K562 (cell line): ENCODE data around the gene NOP14. TPM values are rescaled to one million over a fixed set of nuclear protein-coding genes. Genes with fewer than 3 reads are reported as not detected.

Source experiments
- ATAC-seq: fragments of 200-7000 bp; cut with Tn5 transposase; 3 replicates; pipeline ENCODE4 v1.9.1; 2020; ENCODE audit warnings: moderate library complexity
- BruUV-seq: library from RNA; stranded (reverse); fragments of 400-500 nt; replicated peaks from 2 replicates; lab custom pipeline; 2021; lab: Mats Ljungman, UMichigan
- CTCF ChIA-PET: fragments of 300-600 bp; formaldehyde crosslinking; extraction: SDS; loops from one replicate; lab custom pipeline; 2021; ENCODE audit warnings: low intra/inter-chr PET ratio; lab: Yijun Ruan, JAX
- POLR2A ChIA-PET: fragments of 300-600, 350-650 bp; sonication (Branson Sonifier 250); formaldehyde crosslinking; extraction: SDS; loops from one replicate; lab custom pipeline; 2021; ENCODE audit warnings: antibody characterized with exemption, inconsistent platforms; lab: Yijun Ruan, JAX
- DNase-seq, 4 experiments: peaks; one replicate each; pipeline versions ENCODE4 v3.0.0 to v3.0.0-alpha.2; 2011 to 2018; ENCODE audit warnings: low spot score in 3 of 4, mixed read lengths in 3 of 4; ENCODE audit errors: extremely low read depth in 1 of 4
- FAIRE-seq: peaks from 2 replicates; lab custom pipeline; 2011; peaks lifted over from hg19 to GRCh38; lab: Jason Lieb, UNC
- H2AFZ ChIP-seq: 2 replicates; pipeline ENCODE4 v1.6.0; 2011; ENCODE audit warnings: low read depth, low read length, control low read depth, inconsistent platforms
- H3K27ac ChIP-seq: fragments of 200-600 bp; 3 replicates; pipeline ENCODE4 v1.8.0; 2011; ENCODE audit warnings: low read depth, mild to moderate bottlenecking, control low read depth, inconsistent platforms, low read length, moderate library complexity, mixed read lengths; ENCODE audit errors: extremely low read depth
- H3K27me3 ChIP-seq, 2 experiments: fragments of 300-600 bp in 1 of 2; 2 replicates in 1 of 2; 3 replicates in 1 of 2; pipeline versions ENCODE4 v1.6.0 to v1.8.0; 2011; ENCODE audit warnings: inconsistent platforms in 2 of 2, low read length in 2 of 2, mild to moderate bottlenecking in 1 of 2, mixed read lengths in 1 of 2, moderate library complexity in 1 of 2; ENCODE audit not compliant: control insufficient read depth in 2 of 2, insufficient read depth in 2 of 2
- H3K36me3 ChIP-seq: fragments of 300-600 bp; 3 replicates; pipeline ENCODE4 v1.8.0; 2011; ENCODE audit warnings: mild to moderate bottlenecking, low read length, inconsistent platforms; ENCODE audit not compliant: control insufficient read depth, insufficient read depth
- H3K4me1 ChIP-seq, 2 experiments: fragments of 200-600 bp in 1 of 2; replicated peaks in 1 of 2; 2 replicates in 1 of 2; 3 replicates in 1 of 2; pipeline versions ENCODE4 v1.5.1 to v1.8.0; 2011; ENCODE audit warnings: inconsistent platforms in 2 of 2, low read length in 2 of 2, mild to moderate bottlenecking in 1 of 2, mixed read lengths in 1 of 2, moderate library complexity in 1 of 2; ENCODE audit not compliant: control insufficient read depth in 2 of 2, insufficient read depth in 2 of 2
- H3K4me2 ChIP-seq: 2 replicates; pipeline ENCODE4 v1.6.1; 2011; ENCODE audit warnings: low read length, control low read depth, inconsistent platforms, mixed read lengths; ENCODE audit not compliant: insufficient read depth
- H3K4me3 ChIP-seq: fragments of 200-600 bp; sonication (generic), shearing (Covaris generic); 2 replicates; pipeline ENCODE4 v1.5.1; 2016; ENCODE audit warnings: control low read depth, inconsistent platforms
- H3K79me2 ChIP-seq: fragments of 200-600 bp; 3 replicates; pipeline ENCODE4 v1.8.0; 2011; ENCODE audit warnings: low read length, inconsistent platforms; ENCODE audit not compliant: control insufficient read depth, insufficient read depth
- H3K9ac ChIP-seq, 2 experiments: 2 replicates each; pipeline versions ENCODE4 v1.6.0 to v1.6.1; 2011; ENCODE audit warnings: low read depth in 2 of 2, low read length in 2 of 2, control low read depth in 1 of 2, inconsistent platforms in 1 of 2, mild to moderate bottlenecking in 1 of 2, mixed read lengths in 1 of 2; ENCODE audit not compliant: insufficient read depth in 1 of 2
- H3K9me1 ChIP-seq: one replicate; pipeline ENCODE4 v1.6.0; 2011; ENCODE audit warnings: inconsistent platforms, mild to moderate bottlenecking, low read length, moderate library complexity; ENCODE audit not compliant: control insufficient read depth, insufficient read depth
- H3K9me3 ChIP-seq: replicated peaks from 2 replicates; pipeline ENCODE4 v1.5.1; 2011; ENCODE audit warnings: low read depth, low read length, inconsistent platforms; ENCODE audit not compliant: control insufficient read depth, insufficient read depth
- H4K20me1 ChIP-seq: replicated peaks from 2 replicates; pipeline ENCODE4 v1.6.1; 2011; ENCODE audit warnings: low read length, inconsistent platforms, mixed read lengths; ENCODE audit not compliant: control insufficient read depth, insufficient read depth
- C11orf30 ChIP-seq: fragments of 450-650 bp; IDR thresholded peaks from 2 replicates; pipeline ENCODE4 v1.6.1; 2016; ENCODE audit warnings: low read depth, mild to moderate bottlenecking
- EP300 ChIP-seq: IDR thresholded peaks from 2 replicates; pipeline ENCODE4 v1.6.1; 2012; ENCODE audit warnings: low read length, improper control_type of control experiment
- HLTF ChIP-seq: fragments of 450-650 bp; IDR thresholded peaks from 2 replicates; pipeline ENCODE4 v1.6.1; 2016
- NFIC ChIP-seq: fragments of 450-650 bp; IDR thresholded peaks from 2 replicates; pipeline ENCODE4 v1.6.1; 2017; ENCODE audit warnings: mild to moderate bottlenecking, inconsistent platforms
- SOX6 ChIP-seq: fragments of 450-650 bp; IDR thresholded peaks from 2 replicates; pipeline ENCODE4 v1.6.1; 2014; ENCODE audit warnings: mild to moderate bottlenecking
- SRSF9 ChIP-seq: fragments of 200-400 bp; formaldehyde crosslinking; IDR thresholded peaks from 2 replicates; pipeline ENCODE4 v1.6.1; 2017; ENCODE audit warnings: low read depth, low read length, borderline replicate concordance
- TAF15 ChIP-seq: fragments of 200-400 bp; formaldehyde crosslinking; IDR thresholded peaks from 2 replicates; pipeline ENCODE4 v1.6.1; 2017; ENCODE audit warnings: mild to moderate bottlenecking, low read depth, low read length, moderate library complexity
- ZNF143 ChIP-seq: sonication (generic); formaldehyde crosslinking; IDR thresholded peaks from 2 replicates; pipeline ENCODE4 v1.9.0; 2022; ENCODE audit warnings: mild to moderate bottlenecking, missing genetic modification reagents
- WGBS: fragments of 100-300 bp; shearing (Covaris generic); methylation state at CpG from one replicate; pipeline ENCODE4 v1.1.6; 2016; ENCODE audit warnings: low coverage, mixed read lengths; ENCODE audit not compliant: insufficient coverage; ENCODE audit errors: missing lambda C conversion rate; 5-methylcytosine and 5-hydroxymethylcytosine counted together
- in situ Hi-C: fragments of 300-500 bp; cut with MboI; formaldehyde crosslinking; loops from 4 replicates; pipeline ENCODE4 v1.15.0; 2018; ENCODE audit warnings: inconsistent platforms, mixed read lengths
- intact Hi-C: fragments of 100-400 bp; cut with micrococcal nuclease; formaldehyde crosslinking; loops from 2 replicates; pipeline ENCODE4 v1.14.2; 2022
- polyA plus RNA-seq, 8 experiments: library from polyadenylated mRNA; depleted of rRNA in 4 of 8; stranded (reverse) in 5 of 8; unstranded in 3 of 8; fragments of >200 nt; fragmentation: Nextera tagmentation in 2 of 8; fragmentation: Illumina TruSeq in 1 of 8; extraction: Ambion mirVana in 2 of 8; extraction: Trizol in 1 of 8; gene quantifications; 2 replicates each; pipeline versions ENCODE4 v1.2.1 to v1.2.3, GENCODE V29; 2011 to 2014; ENCODE audit warnings: inconsistent platforms in 1 of 8, missing spikeins in 1 of 8
- total RNA-seq, 7 experiments: library from RNA; depleted of rRNA in 6 of 7; stranded (reverse); fragments of >200 nt in 6 of 7; fragmentation: Illumina TruSeq in 2 of 7; extraction: Trizol in 2 of 7; gene quantifications; 2 replicates each; pipeline versions ENCODE4 v1.2.1 to v1.2.3, GENCODE V29; 2011 to 2021; ENCODE audit warnings: low replicate concordance in 1 of 7
- TF ChIP-seq, protein P1 (sequence below): fragments of 250-450 bp; sonication (Bioruptor Pico); IDR thresholded peaks from 2 replicates; pipeline ENCODE4 v1.5.0; 2021
- TF ChIP-seq, protein P2 (sequence below): IDR thresholded peaks from 3 replicates; pipeline ENCODE4 v1.6.1; 2011; ENCODE audit warnings: borderline replicate concordance, mild to moderate bottlenecking; ENCODE audit not compliant: insufficient read length, insufficient read depth
- TF ChIP-seq, protein P3 (sequence below): sonication (generic); formaldehyde crosslinking; IDR thresholded peaks from 2 replicates; pipeline ENCODE4 v1.8.0; 2022; ENCODE audit warnings: mild to moderate bottlenecking, missing genetic modification reagents, borderline replicate concordance

The NOP14 gene
- total and polyA plus RNA-seq, 9 of the 15 experiments (the other 6 are each of a cell fraction or from before 2014, with no cell fraction given): 12.7 to 76.0 (median 50.9) TPM

DNA sequence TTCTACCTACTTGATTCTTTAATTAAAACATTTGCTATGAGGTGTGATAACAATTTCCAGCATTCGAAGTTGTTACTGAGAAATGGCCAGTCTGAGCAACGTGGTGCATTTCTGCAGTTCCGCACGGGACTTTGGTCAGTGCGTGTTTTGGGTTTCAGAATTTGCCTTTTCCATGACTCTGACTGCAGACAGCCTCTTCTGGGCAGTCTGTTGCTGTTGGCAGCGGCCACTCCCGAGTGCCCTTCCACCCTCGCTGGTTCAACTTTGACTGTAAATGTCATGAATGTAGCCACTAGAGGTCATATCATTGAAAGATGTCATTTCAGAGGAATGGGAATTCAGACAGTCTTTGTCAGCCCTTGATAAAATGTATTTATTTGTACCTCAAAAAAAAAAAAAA is 53.6 kb downstream of the NOP14 start:
- Histone ChIP-seq H3K9me3 (no peaks in the 10 kb centered on the region), H3K27me3 (no peaks in the 10 kb centered on the region), H2AFZ (no peak overlapping the region), H3K79me2 (no peaks in the 10 kb centered on the region), H3K9ac (no peak overlapping the region), H3K4me2 (no peak overlapping the region), H3K36me3 (peaks cover 78% of the 10 kb centered on the region; the same call in 2 of the 3 replicates), H3K4me3 (no peak overlapping the region), H4K20me1 (0 out of 2 replicates have a peak, but pooled peaks cover 7% of the 10 kb centered on the region), H3K27ac (no peak overlapping the region), H3K4me1 (peaks cover 0 to 3% of the 10 kb centered on the region in 2 experiments; a peak in 1 of 5 replicates), H3K9me1 (no peaks in the 10 kb centered on the region)
- FAIRE-seq (no peak), DNase-seq (no peak), ATAC-seq (no peak)
- WGBS: 82% methylated on average over 8 of the region's 8 CpGs
- ChIA-PET CTCF (no interaction called here), POLR2A (no interaction called here)
- in situ Hi-C loops: no loop called here
- no TSS peak for BruUV-seq
- intact Hi-C loops: no loop called here
- TF ChIP-seq ZNF143 (CRISPR knock-in tag) (no peak), EP300 (no peak), SRSF9 (no peak), SOX6 (no peak), C11orf30 (no peak), NFIC (no peak), HLTF (no peak), TAF15 (no peak)
- TF ChIP-seq, protein P1, sequence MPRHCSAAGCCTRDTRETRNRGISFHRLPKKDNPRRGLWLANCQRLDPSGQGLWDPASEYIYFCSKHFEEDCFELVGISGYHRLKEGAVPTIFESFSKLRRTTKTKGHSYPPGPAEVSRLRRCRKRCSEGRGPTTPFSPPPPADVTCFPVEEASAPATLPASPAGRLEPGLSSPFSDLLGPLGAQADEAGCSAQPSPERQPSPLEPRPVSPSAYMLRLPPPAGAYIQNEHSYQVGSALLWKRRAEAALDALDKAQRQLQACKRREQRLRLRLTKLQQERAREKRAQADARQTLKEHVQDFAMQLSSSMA (CRISPR knock-in tag): no peak
- TF ChIP-seq, protein P2, sequence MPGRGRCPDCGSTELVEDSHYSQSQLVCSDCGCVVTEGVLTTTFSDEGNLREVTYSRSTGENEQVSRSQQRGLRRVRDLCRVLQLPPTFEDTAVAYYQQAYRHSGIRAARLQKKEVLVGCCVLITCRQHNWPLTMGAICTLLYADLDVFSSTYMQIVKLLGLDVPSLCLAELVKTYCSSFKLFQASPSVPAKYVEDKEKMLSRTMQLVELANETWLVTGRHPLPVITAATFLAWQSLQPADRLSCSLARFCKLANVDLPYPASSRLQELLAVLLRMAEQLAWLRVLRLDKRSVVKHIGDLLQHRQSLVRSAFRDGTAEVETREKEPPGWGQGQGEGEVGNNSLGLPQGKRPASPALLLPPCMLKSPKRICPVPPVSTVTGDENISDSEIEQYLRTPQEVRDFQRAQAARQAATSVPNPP: no peak
- TF ChIP-seq, protein P3, sequence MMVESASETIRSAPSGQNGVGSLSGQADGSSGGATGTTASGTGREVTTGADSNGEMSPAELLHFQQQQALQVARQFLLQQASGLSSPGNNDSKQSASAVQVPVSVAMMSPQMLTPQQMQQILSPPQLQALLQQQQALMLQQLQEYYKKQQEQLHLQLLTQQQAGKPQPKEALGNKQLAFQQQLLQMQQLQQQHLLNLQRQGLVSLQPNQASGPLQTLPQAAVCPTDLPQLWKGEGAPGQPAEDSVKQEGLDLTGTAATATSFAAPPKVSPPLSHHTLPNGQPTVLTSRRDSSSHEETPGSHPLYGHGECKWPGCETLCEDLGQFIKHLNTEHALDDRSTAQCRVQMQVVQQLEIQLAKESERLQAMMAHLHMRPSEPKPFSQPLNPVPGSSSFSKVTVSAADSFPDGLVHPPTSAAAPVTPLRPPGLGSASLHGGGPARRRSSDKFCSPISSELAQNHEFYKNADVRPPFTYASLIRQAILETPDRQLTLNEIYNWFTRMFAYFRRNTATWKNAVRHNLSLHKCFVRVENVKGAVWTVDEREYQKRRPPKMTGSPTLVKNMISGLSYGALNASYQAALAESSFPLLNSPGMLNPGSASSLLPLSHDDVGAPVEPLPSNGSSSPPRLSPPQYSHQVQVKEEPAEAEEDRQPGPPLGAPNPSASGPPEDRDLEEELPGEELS: no peak
